HEK293 (cell line): ENCODE results near the gene PRB2.

Source experiments
- CTCF ChIP-seq: fragments of 450-650 bp; formaldehyde crosslinking; IDR thresholded peaks from 2 replicates; pipeline ENCODE4 v1.5.1; 2016; ENCODE audit warnings: missing biosample characterization, missing genetic modification characterization
- PBX3 ChIP-seq: sonication (generic); formaldehyde crosslinking; IDR thresholded peaks from 2 replicates; pipeline ENCODE4 v1.8.1; 2022; ENCODE audit warnings: mild to moderate bottlenecking, moderate library complexity, missing genetic modification reagents
- ZBTB17 ChIP-seq: fragments of 450-650 bp; formaldehyde crosslinking; IDR thresholded peaks from 2 replicates; pipeline ENCODE4 v1.5.1; 2016; ENCODE audit warnings: missing biosample characterization, missing genetic modification characterization
- ZNF449 ChIP-seq: fragments of 450-650 bp; formaldehyde crosslinking; IDR thresholded peaks from 2 replicates; pipeline ENCODE4 v1.5.1; 2017; ENCODE audit warnings: missing biosample characterization, mild to moderate bottlenecking, missing genetic modification characterization, moderate library complexity

- TF ChIP-seq CTCF (tag by site-specific recombination) (no peak), ZBTB17 (tag by site-specific recombination) (no peak), ZNF449 (no peak), PBX3 (CRISPR knock-in tag) (no peak)
Measured at GRCh38 chr12:11431486-11431885, 36.1 kb upstream of the PRB2 start.
